ENCODE results near the gene ALKAL2. TPM values are rescaled to one million over a fixed set of nuclear protein-coding genes. Genes with fewer than 3 reads are reported as not detected.

The ALKAL2 gene
- total RNA-seq, 2 experiments from 2014 or later = not detected

- DNase-seq = no peak
- H3K9me3 Mint-ChIP-seq = no peaks in the 10 kb centered on the region
- no peak for ATAC-seq (ENCODE audit: poor library complexity)
- intact Hi-C loops (cut with DNase I, micrococcal nuclease) = no loop called here
- ChIA-PET POLR2A (no interaction called here), CTCF (no interaction called here)
- H3K36me3 Mint-ChIP-seq (ENCODE audit: low read depth) = no peaks in the 10 kb centered on the region
- Histone ChIP-seq H3K4me3 (ENCODE audit: low read length) (no peak overlapping the region), H3K4me1 (ENCODE audit: insufficient read depth, low read length) (no peaks in the 10 kb centered on the region), H3K27ac (ENCODE audit: low read depth in 1 of 2, low read length in 2 of 2) (no peak overlapping the region), H3K27me3 (ENCODE audit: control insufficient read depth in 1 of 2, insufficient read depth in 2 of 2, low read length in 2 of 2) (no peaks in the 10 kb centered on the region), H3K9me3 (ENCODE audit: control insufficient read depth in 1 of 2, insufficient read depth in 1 of 2, low read length in 2 of 2) (peaks cover 0 to 8% of the 10 kb centered on the region in 2 experiments), H3K36me3 (ENCODE audit: insufficient read depth, low read length) (no peaks in the 10 kb centered on the region)
- TF ChIP-seq, protein P1, sequence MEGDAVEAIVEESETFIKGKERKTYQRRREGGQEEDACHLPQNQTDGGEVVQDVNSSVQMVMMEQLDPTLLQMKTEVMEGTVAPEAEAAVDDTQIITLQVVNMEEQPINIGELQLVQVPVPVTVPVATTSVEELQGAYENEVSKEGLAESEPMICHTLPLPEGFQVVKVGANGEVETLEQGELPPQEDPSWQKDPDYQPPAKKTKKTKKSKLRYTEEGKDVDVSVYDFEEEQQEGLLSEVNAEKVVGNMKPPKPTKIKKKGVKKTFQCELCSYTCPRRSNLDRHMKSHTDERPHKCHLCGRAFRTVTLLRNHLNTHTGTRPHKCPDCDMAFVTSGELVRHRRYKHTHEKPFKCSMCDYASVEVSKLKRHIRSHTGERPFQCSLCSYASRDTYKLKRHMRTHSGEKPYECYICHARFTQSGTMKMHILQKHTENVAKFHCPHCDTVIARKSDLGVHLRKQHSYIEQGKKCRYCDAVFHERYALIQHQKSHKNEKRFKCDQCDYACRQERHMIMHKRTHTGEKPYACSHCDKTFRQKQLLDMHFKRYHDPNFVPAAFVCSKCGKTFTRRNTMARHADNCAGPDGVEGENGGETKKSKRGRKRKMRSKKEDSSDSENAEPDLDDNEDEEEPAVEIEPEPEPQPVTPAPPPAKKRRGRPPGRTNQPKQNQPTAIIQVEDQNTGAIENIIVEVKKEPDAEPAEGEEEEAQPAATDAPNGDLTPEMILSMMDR (IDR thresholded peaks at IDR 0.05) = no peak
- H3K4me1 Mint-ChIP-seq (ENCODE audit: low read depth) = no peaks in the 10 kb centered on the region
- H3K27ac Mint-ChIP-seq = no peak overlapping the region
- peaks cover 11% of the 10 kb centered on the region for H3K27me3 Mint-ChIP-seq
- no peak overlapping the region for H3K4me3 Mint-ChIP-seq
Measured at GRCh38 chr2:309954-310510, 22.1 kb upstream of the ALKAL2 start.

DNA sequence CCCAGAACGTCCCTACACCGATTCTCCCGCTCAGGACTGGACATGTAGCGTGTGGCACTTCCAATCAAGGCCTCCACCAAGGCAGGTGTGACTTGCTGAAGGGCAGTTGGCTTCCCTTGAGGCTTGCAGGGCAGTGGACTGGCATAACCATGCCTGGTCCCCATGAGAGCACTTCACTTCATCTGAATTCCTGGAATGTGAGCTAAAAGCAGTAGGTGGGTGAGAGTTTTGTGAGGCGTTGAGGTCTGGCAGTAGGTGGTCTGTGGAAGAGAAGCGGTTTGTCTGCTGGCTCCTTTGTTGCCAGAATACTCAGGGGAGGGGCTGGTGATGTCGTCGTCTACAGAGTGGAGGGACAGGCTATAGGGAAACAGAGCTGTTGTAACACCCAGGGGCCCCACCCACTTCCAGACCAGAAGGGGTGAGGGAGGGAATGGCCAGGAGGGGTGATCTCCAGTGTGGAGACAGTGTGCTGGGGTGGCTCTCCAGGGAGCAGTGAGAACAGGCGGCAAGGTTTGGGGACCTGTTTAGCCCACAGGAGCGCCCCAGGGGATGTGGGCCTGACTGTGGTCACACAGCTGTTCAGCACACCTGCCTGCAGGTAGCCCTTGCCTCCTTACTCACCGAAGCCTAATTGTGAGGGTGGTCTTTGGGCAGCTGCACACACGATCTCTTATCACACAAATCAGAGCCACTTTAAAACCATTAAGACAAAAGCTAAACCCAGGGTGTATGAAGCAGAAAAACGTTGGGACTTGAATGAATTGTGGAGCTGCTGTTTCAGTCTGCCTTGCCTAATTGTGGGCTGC lies 21.5 kb upstream of the ALKAL2 start:
- H3K4me3 ChIP-seq (ENCODE audit: low read length) = no peak overlapping the region
- Mint-ChIP-seq H3K4me3 (no peak overlapping the region), H3K36me3 (ENCODE audit: low read depth) (no peaks in the 10 kb centered on the region), H3K4me1 (ENCODE audit: low read depth) (no peaks in the 10 kb centered on the region), H3K27ac (no peak overlapping the region), H3K27me3 (peaks cover 11% of the 10 kb centered on the region), H3K9me3 (no peaks in the 10 kb centered on the region)
- no peaks in the 10 kb centered on the region for H3K4me1 ChIP-seq (ENCODE audit: insufficient read depth, low read length)
- no peak for ATAC-seq (ENCODE audit: poor library complexity)
- POLR2A ChIA-PET = no interaction called here
- no peaks in the 10 kb centered on the region for H3K36me3 ChIP-seq (ENCODE audit: insufficient read depth, low read length)
- CTCF ChIA-PET = no interaction called here
- DNase-seq = no peak
- intact Hi-C loops (cut with DNase I, micrococcal nuclease) = no loop called here
- no peaks in the 10 kb centered on the region for H3K27me3 ChIP-seq (ENCODE audit: control insufficient read depth in 1 of 2, insufficient read depth in 2 of 2, low read length in 2 of 2)
- peaks cover 0 to 3% of the 10 kb centered on the region in 2 experiments for H3K9me3 ChIP-seq (ENCODE audit: control insufficient read depth in 1 of 2, insufficient read depth in 1 of 2, low read length in 2 of 2)
- TF ChIP-seq, protein P1 (IDR thresholded peaks at IDR 0.05) = no peak
- no peak overlapping the region for H3K27ac ChIP-seq (ENCODE audit: low read depth in 1 of 2, low read length in 2 of 2)

- no peak overlapping the region for H3K4me3 ChIP-seq (ENCODE audit: low read length)
- DNase-seq (no peak), ATAC-seq (ENCODE audit: poor library complexity) (no peak)
- intact Hi-C loops (cut with DNase I, micrococcal nuclease) = no loop called here
- Mint-ChIP-seq H3K27ac (no peak overlapping the region), H3K27me3 (peaks cover 20% of the 10 kb centered on the region), H3K36me3 (ENCODE audit: low read depth) (no peaks in the 10 kb centered on the region), H3K4me1 (ENCODE audit: low read depth) (no peaks in the 10 kb centered on the region), H3K9me3 (peaks cover 6% of the 10 kb centered on the region), H3K4me3 (no peak overlapping the region)
- no peaks in the 10 kb centered on the region for H3K36me3 ChIP-seq (ENCODE audit: insufficient read depth, low read length)
- no peaks in the 10 kb centered on the region for H3K4me1 ChIP-seq (ENCODE audit: insufficient read depth, low read length)
- ChIA-PET POLR2A (no interaction called here), CTCF (no interaction called here)
- no peaks in the 10 kb centered on the region for H3K27me3 ChIP-seq (ENCODE audit: control insufficient read depth in 1 of 2, insufficient read depth in 2 of 2, low read length in 2 of 2)
- TF ChIP-seq, protein P1 (IDR thresholded peaks at IDR 0.05) = no peak
- H3K27ac ChIP-seq (ENCODE audit: low read depth in 1 of 2, low read length in 2 of 2) = no peak overlapping the region
- no peaks in the 10 kb centered on the region for H3K9me3 ChIP-seq (ENCODE audit: control insufficient read depth in 1 of 2, insufficient read depth in 1 of 2, low read length in 2 of 2)
Measured at GRCh38 chr2:305366-305765, 17.5 kb upstream of the ALKAL2 start.

Measured in CD4-positive, alpha-beta T cell (primary cell).